ENCODE results near the gene GLRX. TPM values are rescaled to one million over a fixed set of nuclear protein-coding genes. Genes with fewer than 3 reads are reported as not detected.

GLRX gene
- total and polyA plus RNA-seq, 10 of the 15 experiments (the other 5 are each of a cell fraction or from before 2014, with no cell fraction given) = 63.0 to 366 (median 186) TPM

DNA sequence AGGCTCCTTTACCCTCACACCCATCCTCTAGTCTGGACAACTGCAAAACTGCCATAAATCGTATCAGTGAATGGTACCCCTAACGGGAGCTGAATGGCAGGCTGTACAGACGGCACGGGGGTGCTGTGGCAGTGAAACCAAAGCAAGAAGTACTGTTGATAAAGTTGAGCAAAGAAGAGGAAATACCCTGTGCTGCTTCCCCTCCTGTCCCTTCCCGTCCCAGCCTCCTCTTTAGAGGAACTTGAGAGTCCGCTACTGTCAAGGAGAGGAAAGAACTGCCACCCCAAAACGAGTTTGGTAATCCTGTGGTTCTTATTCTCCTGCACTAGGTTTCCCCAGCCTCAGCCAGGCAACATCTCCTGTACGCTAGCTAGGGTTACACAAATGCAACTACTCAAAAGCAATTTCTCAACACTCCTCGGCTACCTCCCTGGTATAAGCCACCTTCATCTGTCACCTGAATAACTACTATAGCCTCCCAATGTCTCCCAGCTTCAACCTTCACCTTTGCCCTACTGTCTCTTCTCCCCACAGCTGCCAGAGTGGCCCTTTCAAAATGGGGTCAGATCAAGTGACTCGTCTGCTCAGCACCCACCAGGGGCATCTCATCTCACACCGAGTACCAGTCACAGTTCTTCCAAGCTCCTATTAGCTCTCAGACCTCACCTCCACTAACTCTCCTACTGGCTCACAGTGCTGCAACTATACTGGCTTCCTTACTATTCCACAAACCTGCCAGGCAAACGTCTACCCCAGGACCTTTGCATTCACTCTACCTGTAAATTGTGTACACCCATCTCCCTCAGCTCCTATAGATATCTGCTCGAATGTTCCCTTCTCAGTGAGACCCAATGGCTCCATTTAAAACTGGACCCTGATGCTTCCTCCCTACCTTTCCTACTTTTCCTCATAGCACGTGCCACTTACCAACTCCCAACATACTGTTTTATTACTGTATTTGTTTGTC is 4.1 kb downstream of the GLRX start (continued):
- TF ChIP-seq PRDM15 (CRISPR knock-in tag; IDR thresholded peaks at IDR 0.05) = no peak
- no peak for TF ChIP-seq TCF12 (IDR thresholded peaks at IDR 0.05; ENCODE audit: low read depth, low read length)
- peak; percentile 47; the same call in 1 of the 2 replicates for TF ChIP-seq MLLT1 (IDR thresholded peaks at IDR 0.05)
- peak; percentile 51; the same call in 1 of the 2 replicates for TF ChIP-seq NR2F1 (conservative IDR thresholded peaks at IDR 0.05)
- peak; percentile 60 for TF ChIP-seq RELA (IDR thresholded peaks at IDR 0.05; ENCODE audit: borderline replicate concordance, partially characterized antibody)
- TF ChIP-seq HDAC2 (IDR thresholded peaks at IDR 0.05) = no peak
- TF ChIP-seq RUNX3 (IDR thresholded peaks at IDR 0.05; ENCODE audit: low read length) = peak; percentile 11; the same call in 1 of the 2 replicates
- TF ChIP-seq BCL11A (IDR thresholded peaks at IDR 0.05; ENCODE audit: low read depth, low read length) = no peak
- peak in 1 of 2 experiments; percentile 48; a peak in 1 of 4 replicates for TF ChIP-seq BHLHE40 (IDR thresholded peaks at IDR 0.05; ENCODE audit: borderline replicate concordance in 1 of 2, low read depth in 2 of 2, low read length in 1 of 2)
- no peak for TF ChIP-seq GATAD2B (conservative IDR thresholded peaks at IDR 0.05; ENCODE audit: low read depth)
- TF ChIP-seq IKZF1 (conservative IDR thresholded peaks at IDR 0.05) = peak; percentile 56; the same call in 1 of the 2 replicates
- 0 out of 4 replicates have a peak, but pooled peaks of 1 of the 2 experiments have one; percentile 7 for TF ChIP-seq IKZF2 (IDR thresholded peaks at IDR 0.05)
- 0 out of 2 replicates have a peak, but pooled peaks have one; percentile 38 for TF ChIP-seq SMARCA5 (IDR thresholded peaks at IDR 0.05)
- TF ChIP-seq MYC (IDR thresholded peaks at IDR 0.05; ENCODE audit: insufficient read depth, insufficient read length, insufficient replicate concordance, low read length, severe bottlenecking) = no peak
- no peak for TF ChIP-seq KAT2A (conservative IDR thresholded peaks at IDR 0.05; ENCODE audit: control insufficient read depth, low read depth, low read length)
- TF ChIP-seq, protein P1, sequence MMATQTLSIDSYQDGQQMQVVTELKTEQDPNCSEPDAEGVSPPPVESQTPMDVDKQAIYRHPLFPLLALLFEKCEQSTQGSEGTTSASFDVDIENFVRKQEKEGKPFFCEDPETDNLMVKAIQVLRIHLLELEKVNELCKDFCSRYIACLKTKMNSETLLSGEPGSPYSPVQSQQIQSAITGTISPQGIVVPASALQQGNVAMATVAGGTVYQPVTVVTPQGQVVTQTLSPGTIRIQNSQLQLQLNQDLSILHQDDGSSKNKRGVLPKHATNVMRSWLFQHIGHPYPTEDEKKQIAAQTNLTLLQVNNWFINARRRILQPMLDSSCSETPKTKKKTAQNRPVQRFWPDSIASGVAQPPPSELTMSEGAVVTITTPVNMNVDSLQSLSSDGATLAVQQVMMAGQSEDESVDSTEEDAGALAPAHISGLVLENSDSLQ (IDR thresholded peaks at IDR 0.05) = no peak
- peak; percentile 35; the same call in 1 of the 2 replicates for TF ChIP-seq WRNIP1 (IDR thresholded peaks at IDR 0.05; ENCODE audit: borderline replicate concordance, low read depth, low read length)
- TF ChIP-seq ETV6 (conservative IDR thresholded peaks at IDR 0.05 in 1 of 2, IDR thresholded peaks at IDR 0.05 in 1 of 2; ENCODE audit: borderline replicate concordance in 1 of 2, low read depth in 1 of 2) = peak in 1 of 2 experiments; percentile 39; a peak in 1 of 4 replicates
- no peak for TF ChIP-seq NRF1 (conservative IDR thresholded peaks at IDR 0.05; ENCODE audit: low read depth, low read length)
- 0 out of 2 replicates have a peak, but pooled peaks have one; percentile 47 for TF ChIP-seq MTA3 (IDR thresholded peaks at IDR 0.05; ENCODE audit: borderline replicate concordance, low read length)
